Adrenal gland (tissue), 5 donors: Measurements from ENCODE around the gene SLC4A9.

Experiments used
- POLR2A ChIP-seq, 2 donors: fragments of 450-650 bp; IDR thresholded peaks; one replicate each; pipeline ENCODE4 v1.6.1; 2017; ENCODE audit warnings: antibody characterized with exemption in 2 of 2, mild to moderate bottlenecking in 2 of 2, moderate library complexity in 1 of 2
- TF ChIP-seq, protein P1 (sequence below), 6 experiments: fragments of 450-650 bp in 4 of 6; fragments of 200-600 bp in 2 of 6; sonication (generic) in 1 of 6; IDR thresholded peaks; 1 replicate in 5 of 6; 2 replicates in 1 of 6; pipeline versions ENCODE4 v1.5.1 to v1.8.0; 2016 to 2021; ENCODE audit warnings: antibody characterized with exemption in 6 of 6, mild to moderate bottlenecking in 2 of 6, moderate library complexity in 1 of 6
- donor health status: DM: no; HTN: no; CAD: no.

GRCh38 chr5:140345919-140346347 lies 14.1 kb upstream of the SLC4A9 start:
- TF ChIP-seq, protein P1, sequence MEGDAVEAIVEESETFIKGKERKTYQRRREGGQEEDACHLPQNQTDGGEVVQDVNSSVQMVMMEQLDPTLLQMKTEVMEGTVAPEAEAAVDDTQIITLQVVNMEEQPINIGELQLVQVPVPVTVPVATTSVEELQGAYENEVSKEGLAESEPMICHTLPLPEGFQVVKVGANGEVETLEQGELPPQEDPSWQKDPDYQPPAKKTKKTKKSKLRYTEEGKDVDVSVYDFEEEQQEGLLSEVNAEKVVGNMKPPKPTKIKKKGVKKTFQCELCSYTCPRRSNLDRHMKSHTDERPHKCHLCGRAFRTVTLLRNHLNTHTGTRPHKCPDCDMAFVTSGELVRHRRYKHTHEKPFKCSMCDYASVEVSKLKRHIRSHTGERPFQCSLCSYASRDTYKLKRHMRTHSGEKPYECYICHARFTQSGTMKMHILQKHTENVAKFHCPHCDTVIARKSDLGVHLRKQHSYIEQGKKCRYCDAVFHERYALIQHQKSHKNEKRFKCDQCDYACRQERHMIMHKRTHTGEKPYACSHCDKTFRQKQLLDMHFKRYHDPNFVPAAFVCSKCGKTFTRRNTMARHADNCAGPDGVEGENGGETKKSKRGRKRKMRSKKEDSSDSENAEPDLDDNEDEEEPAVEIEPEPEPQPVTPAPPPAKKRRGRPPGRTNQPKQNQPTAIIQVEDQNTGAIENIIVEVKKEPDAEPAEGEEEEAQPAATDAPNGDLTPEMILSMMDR (IDR thresholded peaks at IDR 0.05), result peak; percentile 10 to 37 (median 24)
- no peak for TF ChIP-seq POLR2A (IDR thresholded peaks at IDR 0.05)
